Measurements from ENCODE around the gene LNPEP.
"Not testable (repeated sequence)": the region's sequence is repeated elsewhere in the genome, so short reads cannot be mapped to it uniquely, and the experiment has no call there.

Gene LNPEP

DNA sequence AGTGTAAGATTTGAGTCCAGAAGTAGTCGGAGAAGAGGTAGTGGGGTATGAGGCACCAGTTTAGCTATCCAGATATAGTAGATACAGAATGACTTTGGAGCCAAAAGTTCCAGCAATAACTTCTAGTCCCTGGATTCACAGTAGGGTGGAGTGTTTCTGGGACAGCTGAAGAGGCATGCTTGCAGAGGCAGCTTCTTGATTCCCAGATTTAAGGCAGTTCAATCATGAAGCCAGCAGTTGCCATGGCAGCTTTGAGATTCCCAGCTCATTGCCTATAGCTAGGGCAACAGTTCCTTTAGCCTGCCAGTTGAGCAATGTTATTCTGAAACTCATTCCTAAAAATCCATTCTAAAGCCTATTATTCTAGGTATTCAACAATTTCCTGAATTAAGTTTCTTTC lies 127.4 kb downstream of the LNPEP start:
- DNase-seq (ENCODE audit: low read depth), result no peak

- no peak for DNase-seq (ENCODE audit: low read depth)
These were observed 129.6 kb downstream of the LNPEP start for GRCh38 chr5:97065475-97065874.

DNA sequence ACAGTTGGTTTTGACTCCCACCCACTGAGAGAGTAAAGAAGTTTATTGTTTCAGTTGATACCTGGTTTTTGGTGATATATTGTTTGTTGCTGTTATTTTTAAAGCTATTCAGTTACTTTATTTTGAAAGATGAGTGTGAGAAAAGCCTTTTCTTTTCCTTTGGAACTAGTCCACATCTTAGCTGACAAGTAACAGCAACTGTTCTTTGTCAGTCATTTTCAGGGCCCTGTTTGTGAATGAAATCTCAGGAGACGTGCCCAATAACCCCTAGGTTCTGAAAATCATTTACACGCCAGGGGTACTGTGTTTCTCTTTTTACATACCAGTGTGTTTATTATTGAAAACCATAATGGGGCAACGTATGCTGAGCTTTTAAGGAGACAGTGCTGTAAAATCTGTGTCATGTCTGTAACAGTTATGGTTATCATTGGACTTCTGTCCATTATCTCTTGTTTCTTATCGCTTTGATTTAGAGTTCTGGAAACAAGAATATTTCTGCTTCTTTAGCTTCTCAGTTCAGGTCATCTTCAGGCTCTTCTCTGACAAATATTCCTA lies 131.5 kb downstream of the LNPEP start:
- DNase-seq (ENCODE audit: low read depth), result no peak

DNA sequence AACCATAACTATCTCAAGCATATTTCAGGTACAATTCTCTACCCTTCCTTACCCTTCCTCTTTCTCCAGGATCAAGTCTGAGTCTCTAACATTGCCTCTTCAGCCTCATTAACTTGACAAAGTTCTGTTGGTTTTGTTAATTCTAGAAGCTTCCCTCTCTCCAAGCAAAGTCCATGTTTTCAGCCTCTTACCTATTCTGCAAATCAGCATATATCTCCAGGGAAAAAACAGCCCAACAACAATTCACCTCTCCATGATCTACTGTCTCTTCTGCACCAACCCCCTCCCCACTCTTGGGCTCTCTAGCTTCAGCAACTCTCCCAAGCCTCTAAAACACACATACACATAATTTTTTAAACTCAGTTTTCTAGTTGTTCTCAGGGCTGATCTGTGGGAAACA lies 134.4 kb downstream of the LNPEP start:
- DNase-seq (ENCODE audit: low read depth), result no peak

DNA sequence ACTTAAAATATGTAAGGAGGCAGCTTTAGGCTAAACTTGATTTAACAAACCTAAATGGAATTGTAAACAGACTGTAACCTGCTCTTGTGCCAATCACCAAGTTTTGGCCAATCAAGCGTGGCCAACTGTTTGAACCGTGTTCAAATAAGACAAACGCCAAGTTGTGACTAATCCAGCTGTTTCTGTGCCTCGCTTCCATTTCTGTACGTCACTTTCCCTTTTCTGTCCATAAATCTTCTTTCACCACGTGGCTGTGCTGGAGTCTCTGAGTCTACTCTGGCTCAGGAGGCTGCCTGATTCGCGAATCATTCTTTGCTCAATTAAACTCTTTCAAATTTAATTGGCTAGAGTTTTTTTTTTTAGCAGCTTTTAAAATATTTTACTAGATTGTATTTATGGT lies 135.2 kb downstream of the LNPEP start:
- DNase-seq (ENCODE audit: low read depth), result no peak

DNA sequence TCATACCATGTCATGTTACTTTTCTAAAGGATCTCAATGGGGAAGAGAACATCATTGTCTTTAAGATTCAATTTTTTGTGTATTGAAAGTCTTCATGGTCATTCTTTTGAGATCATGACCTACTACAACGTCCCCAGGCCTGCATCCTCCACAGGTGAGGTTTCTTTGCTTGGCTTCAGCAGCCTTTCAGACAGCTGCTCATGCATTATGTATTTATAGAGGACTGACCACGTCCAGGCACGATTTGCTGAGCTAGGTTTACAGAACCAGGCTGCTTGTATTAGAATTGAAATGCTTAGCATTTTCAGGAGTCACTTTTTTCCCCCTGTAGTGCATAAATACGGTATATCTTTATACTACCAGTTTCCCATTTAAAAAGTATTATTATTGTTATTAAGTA lies 136.1 kb downstream of the LNPEP start:
- DNase-seq (ENCODE audit: low read depth), result no peak

DNA sequence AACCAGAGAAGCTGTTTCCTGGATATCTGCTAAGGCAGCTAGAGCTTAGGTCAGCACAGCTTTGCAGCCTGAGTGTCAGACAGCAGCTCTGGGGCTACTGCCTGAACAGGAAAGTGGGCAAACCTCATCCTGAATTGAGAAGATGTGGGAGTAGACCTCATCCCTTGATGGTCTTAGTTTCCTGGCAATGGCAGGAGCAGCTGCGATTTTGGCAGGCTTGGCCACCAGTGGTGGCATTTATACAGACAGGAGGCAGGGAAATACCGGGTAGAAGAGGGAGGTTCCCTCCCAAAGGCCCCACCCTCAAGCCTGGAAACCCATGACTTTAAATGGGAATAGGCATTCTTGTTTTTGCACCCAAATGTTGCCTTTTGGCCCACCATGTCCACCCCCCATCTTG lies 136.8 kb downstream of the LNPEP start:
- no peak for DNase-seq (ENCODE audit: low read depth)

- no peak for DNase-seq (ENCODE audit: low read depth)
These were observed 137.5 kb downstream of the LNPEP start for GRCh38 chr5:97073420-97073819.

DNA sequence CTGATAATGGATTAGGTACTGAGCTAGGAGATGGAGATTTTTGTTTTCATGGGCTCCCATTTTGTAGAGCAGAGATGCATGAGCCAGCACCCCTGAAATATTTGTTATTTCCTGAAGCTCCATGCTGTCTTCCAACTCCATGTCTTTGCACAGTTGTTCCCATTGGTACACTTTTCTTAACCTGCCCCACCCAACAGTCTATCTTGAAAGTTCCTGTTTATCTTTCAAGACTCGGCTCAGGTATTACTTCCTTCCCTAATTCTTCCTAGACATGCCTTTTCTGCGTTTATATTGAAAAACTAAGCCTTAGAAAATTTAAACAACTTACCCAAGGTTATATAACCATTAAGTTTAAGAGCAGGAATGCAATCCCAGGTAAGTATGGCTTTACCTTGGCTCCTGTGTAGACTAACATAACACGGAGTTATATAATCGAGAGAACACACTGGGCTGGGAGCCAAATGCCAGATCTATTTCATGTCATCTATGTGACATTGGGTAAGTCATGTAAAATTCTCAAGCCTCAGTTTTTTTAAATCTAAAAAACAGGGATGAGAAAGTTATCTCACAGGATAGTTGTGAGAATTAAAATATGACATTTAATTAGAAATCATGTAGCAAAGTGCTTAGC lies 139.1 kb downstream of the LNPEP start:
- DNase-seq (ENCODE audit: low read depth), result no peak

- no peak for DNase-seq (ENCODE audit: low read depth)
These were observed 139.8 kb downstream of the LNPEP start for GRCh38 chr5:97075649-97076048.

DNA sequence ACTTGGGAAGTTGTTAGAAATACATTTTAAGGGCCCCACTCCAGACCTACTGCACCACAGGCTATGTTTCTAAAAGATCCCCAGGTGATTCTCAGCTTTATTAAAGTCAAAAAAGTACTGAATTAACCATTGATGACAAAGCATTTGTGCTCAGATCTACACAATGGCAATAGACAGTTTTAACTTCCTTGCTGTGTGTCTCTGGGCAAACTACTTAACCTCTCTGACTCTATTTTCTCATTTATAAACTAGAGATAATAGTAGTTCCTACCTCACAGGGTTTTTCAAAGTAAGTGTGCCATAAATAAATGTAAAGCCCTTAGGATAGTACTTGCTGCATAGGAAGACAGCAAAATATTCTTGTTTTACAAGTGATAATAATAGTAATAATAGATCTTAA lies 140.2 kb downstream of the LNPEP start:
- DNase-seq (ENCODE audit: low read depth), result no peak

- no peak for DNase-seq (ENCODE audit: low read depth)
These were observed 141.4 kb downstream of the LNPEP start for GRCh38 chr5:97077246-97077645.

- no peak for DNase-seq (ENCODE audit: low read depth)
These were observed 143.3 kb downstream of the LNPEP start for GRCh38 chr5:97078958-97079743.

DNA sequence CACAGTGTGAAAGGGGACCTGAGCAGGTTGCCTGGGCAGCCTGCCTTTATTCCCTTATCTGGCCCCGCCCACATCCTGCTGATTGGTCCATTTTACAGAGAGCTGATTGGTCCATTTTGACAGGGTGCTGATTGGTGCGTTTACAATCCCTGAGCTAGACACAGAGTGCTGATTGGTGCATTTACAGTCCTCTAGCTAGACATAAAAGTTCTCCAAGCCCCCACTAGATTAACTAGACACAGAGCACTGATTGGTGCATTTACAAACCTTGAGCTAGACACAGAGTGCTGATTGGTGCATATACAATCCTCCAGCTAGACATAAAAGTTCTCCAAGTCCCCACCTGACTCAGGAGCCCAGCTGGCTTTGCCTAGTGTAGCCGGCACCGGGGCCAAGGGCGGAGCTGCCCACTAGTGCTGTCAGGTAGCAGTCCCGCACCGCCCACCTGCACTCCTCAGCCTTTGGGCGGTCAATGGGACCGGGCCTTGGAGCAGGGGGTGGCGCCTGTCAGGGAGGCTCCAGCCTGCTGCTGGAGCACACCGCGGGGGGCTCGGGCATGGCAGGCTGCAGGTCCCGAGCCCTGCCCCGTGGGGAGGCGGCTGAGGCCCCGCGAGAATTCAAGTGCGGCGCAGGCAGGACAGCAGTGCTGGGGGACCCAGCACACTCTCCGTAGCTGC lies 149.0 kb downstream of the LNPEP start:
- not testable (repeated sequence) for DNase-seq (ENCODE audit: low read depth)

- DNase-seq (ENCODE audit: low read depth), result no peak
These were observed 149.7 kb downstream of the LNPEP start for GRCh38 chr5:97085459-97086181.
